Stimulated activated CD8-positive, alpha-beta memory T cell treated with anti-CD3 and anti-CD28 coated beads, Interleukin-15, amount 100 ng/mL, for 1 hour (primary cell): ENCODE data around the gene GRID1.

ENCODE experiments used
- DNase-seq: peaks from one replicate; pipeline ENCODE4 v3.0.0-alpha.2; 2020; ENCODE audit warnings: low read depth

The GRID1 gene

DNA sequence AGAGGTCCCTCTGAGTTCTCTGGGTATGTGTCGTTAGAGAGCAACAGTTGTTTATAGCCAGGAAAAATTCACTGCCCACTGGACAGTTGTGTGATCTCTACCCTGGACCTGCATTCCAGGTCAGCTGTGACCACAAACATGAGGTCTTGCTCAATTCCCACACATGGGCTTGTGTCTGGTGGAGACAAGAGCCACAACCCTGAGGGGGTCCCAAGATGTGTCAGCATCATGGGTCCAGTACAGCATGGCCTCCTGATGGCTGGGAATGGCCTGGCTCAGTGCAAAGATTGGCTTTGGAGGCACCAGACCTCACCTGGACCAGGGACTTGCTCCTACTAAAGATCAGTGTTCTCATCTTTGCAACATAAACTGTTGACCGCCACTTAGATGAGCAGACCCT lies 751.6 kb downstream of the GRID1 start:
- no peak for DNase-seq

DNA sequence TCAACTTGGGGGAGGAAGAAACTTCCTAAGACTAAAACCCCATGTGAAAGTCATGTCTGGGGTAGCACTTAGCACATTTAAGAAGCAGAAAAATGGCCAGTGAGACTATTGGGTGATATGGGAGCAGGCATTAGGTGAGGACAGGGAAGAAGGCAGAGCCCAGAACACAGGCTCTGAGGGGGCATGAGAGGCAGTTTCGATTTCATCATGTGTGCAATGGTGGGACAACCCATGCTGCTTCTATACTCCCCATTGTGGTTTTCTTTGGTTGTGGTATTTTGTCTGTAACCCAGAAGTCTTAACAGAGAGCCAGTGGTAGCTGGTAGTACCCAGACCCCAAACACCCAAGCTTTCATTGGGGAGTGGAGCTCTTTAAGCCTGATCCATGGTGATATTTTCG lies 752.0 kb downstream of the GRID1 start:
- no peak for DNase-seq

DNA sequence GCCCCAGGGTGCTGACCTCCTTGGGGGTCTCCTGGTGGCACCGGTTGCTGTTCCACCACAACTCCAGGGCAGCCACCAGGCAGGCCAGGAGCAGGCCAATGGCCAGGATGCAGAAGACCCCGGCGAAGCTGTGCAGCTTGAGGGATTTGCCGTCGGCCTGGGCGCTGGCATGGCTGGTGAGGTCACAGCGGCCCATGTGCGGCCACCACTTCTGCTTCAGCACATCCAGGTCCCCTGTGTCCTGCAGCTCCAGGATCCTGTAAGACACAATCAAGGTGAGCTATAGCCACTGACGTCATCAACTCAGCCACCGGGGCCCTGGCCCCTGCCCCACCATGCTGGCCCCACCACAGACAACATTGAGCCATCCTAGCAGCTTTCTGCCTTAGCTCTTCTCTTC lies 753.2 kb downstream of the GRID1 start:
- no peak for DNase-seq

DNA sequence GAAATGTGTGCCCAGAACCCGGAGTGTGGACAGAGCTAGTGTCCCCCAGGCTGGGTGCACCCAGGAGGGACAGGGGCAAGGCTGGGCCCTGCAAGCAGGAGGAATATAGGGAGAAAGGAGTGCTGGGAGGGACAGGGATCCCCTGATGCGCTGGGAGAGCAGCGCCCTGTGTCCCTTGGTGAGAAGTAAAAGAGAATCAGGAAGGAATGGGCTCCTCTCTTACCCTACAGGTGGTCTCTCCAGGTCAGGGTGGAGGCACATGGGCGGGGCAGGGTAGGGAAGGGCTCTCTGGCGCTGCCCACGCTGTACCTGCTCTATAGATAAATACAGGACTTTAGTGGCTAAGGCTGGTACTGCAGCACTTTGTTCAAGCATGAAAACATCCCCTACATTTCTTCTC lies 753.8 kb downstream of the GRID1 start:
- DNase-seq, result no peak

DNA sequence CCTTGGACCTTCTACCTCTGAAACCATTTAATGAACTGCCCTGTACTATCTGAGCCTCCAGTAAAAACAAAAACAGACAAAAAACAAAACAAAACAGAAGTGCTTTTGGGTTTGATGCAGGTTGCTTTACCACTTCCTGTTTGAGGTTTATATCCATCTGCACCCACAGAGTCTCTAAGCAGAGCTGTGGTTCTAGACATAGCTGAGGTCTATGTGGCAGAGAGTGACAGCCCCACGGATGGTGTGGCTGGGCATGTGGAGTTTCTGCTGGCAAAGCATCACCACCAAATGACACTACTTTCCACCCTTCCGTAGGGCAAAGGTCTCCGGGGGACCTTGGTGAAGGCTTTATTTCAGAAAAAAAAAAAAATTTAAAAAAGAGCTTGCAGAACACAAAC lies 754.2 kb downstream of the GRID1 start:
- no peak for DNase-seq

DNA sequence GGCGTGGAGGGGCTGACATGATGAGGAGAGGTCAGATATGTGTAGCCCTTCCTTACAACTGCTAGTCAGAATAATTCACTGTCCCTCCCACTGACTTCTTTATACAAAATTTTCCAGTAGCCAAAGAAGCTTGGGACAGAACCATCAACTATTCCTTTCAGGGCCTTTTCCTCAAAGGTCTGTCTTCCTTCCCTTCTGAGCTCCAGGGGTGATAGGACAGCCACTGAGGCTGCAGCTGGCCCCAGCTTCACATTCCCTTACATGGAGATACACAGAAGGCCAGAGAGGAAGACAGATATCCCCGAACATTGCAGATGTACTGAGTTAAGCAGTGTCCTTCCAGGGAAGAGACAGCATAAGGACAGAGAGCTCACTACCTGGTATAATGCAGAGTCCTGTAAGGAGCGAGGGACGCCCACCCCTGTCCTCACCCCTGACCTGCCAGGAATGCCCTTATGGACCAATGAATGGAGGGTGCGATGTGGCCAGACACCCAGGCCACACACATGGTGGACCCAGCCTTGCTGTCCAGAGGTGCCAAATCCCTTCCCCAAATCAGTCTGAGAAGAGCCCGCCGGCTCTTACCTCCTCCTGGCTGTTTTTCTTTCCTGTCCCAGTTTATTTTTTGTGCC lies 754.7 kb downstream of the GRID1 start:
- no peak for DNase-seq

DNA sequence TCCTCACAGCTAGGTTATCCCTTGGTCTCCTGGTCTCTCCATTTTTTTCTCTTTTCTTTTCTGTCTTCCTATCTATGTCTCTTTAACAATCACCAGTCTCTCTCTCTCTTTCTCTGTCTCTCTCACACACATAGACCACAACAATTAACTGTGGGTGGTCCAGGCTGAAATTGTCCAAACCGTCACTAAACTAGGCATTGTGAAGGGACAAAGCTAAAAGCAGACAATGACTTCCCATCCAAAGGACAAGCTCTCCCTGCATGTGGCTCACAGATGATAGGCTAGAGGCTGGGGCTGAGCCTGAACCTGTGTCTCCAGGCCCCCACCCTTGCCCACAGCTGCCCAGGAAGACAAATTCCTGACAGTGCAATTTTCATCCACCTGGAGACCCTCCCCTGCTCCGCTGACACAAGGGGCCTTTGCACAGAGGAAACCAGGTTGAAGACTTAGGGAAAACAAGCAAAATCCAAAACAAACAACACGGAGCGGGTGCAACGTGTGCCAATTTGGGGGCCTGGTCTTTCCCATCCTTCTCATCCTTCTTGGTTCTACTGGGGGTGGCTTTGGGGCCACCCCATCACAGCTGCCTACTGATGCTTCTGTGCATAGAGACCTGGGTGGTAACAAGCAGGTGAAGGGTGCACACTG lies 755.4 kb downstream of the GRID1 start:
- DNase-seq, result no peak

DNA sequence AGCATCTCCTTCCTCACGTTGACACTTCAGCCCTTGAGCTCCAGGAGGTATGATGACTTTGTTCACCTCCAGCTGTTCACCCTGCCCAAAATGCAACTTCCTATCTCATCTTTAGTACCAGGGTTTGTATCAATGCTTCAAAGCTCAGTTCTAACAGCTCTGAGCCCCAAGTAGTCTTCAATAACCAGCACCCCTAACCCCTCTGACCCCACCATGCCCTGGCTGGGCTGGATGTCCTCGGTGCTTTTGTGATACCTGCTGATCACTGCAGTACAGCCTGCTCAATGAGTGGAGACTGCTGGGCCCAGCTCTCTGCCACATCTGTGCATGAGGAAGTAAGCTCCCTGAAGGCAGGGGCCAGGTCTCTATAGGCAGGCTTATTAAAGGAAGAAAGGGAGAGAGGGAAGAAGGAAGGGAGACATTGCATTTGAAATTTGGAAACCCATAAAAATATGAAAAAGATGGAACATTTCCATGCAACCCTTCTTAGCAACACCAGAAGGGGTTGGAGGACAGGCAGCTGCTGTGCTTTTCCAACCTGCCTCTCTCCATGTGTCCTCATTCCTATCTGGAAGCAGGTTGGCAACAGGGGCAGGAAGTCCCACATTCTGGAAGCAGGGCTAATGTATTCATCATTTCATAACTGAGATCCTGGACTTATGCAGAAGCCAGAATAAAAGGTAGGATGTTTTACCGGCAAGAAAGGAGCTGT lies 756.1 kb downstream of the GRID1 start:
- DNase-seq, result no peak

DNA sequence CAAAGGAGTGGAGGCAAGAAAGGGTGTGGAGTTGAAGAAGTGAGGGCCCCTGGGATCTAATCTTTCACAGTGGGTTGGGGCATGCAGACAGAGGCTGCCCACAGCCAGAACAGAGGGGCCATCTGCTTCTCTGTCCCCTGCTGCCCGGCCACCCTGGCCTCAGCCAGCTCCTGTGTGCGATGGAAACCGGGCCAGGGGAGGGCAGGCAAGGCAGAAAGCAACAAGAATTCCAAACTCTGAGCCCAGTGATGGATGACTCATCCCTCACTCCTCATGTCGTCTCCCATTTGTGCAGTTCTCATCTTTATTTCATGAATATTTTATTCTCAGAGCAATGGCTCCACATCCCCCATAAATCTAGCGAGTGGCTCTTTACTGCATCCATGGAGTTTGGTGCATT lies 757.1 kb downstream of the GRID1 start:
- DNase-seq, result no peak

DNA sequence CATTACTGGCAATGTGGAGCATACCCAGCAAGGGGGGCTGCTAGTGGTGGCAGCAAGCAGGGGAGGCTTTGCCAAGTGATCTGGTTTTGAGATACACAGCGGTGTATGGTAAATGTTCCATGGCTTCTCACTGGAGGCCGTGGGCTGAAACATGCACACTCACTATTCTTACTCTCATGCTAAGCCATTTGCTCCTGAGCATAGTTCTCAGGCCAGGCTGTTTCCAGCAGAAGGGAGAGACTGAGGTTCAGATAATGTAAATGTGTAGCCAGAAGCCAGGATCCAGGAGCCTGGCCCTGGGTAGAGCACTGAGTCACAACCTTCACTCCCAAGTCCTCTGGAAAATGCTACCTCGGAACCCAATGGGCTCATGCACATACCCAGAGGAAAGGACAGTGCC lies 757.9 kb downstream of the GRID1 start:
- no peak for DNase-seq

DNA sequence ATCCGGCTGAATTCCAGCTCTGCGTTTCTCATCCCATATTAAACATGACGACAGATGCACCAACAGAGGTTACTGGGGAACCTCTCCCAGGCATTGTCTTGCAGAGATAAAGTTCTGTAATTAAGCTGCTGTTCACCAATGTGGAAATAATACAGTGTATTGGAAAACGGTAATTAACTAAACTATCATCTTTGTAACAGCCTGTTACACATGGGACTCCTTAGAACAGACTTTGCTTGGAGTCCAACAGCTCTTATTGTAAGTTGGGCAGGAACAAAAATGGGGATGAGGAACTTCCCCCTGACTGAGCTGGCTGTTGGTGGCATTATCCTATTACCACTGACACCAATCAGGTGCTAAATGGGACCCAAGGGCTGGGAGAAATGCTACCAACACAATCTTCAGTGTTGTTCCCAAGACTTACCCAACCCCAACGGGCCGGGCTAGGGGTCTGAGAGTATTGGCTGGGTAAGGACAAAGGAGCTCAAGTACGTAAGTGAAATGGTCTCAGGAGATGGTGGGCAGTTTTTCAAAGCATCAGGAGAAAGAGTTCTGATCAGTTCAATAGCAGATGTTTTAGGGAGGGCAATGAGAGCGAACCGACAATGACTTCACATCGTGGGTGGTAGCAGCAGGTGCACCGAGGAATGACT lies 759.4 kb downstream of the GRID1 start:
- DNase-seq, result no peak

DNA sequence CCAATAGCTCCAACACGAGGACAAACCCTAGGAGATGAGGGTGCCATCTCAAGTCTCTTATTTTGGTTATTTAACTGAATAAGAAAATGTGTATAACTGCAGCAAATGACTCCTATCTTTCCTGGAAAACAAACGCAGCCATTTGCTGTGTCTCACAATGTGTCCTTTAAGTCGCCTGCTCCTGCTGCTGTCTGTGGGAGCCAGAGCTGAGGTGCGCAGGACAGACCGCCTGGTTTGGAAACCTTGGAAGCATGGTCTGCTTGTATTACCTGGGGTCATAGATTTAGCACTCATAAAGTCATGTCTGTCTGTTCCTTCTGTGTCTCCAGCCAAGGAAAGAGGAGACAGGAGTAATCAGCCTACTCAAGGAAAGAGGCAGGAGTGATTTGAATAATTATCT lies 760.2 kb downstream of the GRID1 start:
- no peak for DNase-seq

DNA sequence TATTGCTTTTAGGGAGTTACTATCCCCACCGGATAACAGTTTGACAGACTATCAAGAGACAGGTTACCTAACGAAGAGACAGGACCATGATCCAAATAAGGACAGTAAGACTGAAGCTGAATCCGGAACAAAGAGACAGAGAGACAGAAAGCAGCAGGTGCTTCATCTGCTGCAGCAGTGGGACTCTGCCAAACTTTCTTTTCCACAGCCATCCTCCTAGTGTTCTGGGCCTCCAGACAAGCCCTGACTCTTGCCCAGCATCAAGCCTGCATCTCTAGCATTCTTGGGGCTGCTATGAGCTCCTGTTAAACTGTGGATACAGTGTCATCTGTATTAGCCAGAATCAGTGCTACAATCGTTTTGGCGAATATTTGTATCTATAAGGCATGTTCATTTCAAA lies 761.7 kb downstream of the GRID1 start:
- no peak for DNase-seq

DNA sequence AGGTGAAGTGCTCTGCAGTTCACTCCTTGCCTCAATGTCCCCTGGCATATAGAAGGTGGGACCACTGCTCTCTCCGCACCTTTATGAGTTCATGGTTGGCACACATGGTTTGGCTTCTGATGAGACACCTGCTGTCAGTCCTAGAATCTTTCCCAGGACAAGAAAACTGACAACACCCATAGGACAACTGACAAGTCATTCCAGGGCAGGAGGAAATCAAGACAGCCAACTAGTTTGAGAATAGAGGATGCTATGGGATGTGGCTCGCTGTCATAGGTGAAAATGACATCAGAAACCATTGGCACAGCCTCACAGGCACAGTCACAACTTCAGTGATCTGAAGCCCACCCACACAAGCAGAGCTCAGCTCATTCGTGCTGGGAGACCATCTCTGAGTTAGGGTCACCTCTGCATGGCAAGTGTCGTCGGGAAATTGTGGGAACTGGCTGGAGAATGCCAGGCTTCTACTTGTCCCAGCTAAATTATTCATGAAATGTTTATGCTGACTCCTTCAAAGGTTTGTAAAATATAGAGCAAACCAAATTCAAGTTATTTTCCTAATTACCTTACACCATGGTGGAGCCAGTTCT lies 762.4 kb downstream of the GRID1 start:
- DNase-seq, result no peak

DNA sequence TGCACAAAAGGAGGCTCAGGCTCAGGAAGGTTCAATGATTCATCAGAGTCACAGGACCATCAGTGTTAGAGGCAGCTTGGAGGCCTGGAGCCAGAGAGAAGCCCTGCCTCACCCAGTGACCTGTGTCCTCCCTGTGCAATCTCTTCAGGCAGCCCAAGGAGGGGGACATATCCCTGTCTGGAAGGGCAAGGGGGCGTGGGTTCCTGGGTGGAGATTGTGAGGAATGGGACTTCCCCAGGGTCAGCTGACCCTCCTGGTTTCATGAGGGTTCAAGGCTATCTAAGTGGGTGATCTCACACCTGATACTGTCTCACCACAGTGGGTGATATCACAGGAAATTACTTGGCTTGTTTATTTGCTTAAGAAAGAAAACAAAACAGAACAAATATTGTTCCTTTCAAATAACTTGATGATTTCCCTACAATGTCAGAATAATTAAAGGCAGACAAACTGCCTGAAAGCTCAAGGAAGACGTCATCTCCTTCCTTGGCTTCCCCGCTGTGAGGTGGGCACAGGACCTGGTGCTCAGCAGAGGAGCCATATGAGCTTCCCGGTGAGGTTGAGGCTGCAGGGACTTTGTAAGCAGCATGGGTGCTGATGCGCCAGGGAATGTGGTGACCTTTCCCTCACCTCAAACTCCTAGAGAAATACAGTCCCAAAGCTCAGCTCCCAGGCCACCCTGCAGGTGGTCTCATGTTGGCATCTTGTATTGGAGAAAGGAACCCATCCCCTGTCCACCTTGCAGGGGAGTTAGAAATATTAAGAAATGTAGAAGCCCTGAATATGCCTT lies 763.2 kb downstream of the GRID1 start:
- no peak for DNase-seq

DNA sequence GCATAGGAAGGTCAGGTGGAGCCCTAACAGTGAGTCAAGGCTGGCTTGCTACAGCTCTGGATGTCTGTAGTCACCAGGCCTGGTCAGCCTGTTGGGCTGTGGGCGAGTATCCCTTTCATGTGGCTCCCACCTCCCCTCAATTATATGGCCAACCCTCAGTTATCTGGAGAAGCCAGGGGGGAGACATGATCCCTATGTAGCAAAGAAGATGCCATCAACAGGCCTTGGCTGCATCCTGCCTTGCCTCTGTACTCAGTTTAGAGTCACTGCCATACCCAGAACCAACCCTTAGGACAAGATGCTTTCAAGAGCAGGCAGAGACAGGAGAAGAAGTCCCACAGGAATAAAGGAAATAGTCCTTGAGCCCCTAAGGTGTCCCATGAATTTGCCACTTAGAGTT lies 763.9 kb downstream of the GRID1 start:
- DNase-seq, result no peak

DNA sequence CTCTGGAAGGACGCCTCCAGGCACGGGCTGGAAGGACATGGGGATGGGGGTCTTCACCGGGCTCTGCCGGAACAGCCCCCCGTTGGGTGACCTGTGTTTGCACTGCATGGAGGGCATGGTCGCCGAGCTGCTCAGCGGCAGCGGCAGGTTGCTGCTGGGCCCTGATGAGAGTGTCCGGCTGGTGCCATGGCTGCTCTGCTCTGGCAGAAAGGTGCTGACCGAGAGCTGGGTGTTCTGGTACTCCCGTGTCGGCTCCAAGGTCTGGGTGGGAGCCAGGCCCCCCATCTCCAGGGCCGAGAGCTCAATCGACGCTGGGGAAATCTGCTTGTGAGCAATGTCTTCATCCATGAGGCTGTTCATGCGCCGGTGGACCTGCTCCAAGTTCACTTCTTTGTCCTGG lies 764.3 kb downstream of the GRID1 start:
- DNase-seq, result no peak

DNA sequence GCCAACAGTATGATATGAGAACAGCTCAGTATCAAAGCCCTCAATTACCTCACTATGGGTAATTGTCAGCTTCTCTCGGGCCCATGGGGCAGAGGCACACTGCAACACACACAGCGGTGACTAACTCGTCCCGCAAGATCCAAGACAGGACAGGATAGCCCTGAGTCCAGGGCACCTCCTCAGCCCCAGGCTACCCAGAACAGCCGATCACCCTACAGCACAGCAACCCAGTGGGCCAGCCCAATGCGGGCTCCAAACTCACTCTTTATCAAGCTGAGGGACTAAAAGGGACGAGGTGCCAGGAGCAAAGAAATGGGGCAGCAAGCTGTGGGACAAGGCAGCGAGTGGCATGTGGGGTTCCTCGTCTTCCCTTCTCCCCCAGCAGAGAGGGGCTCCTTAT lies 765.1 kb downstream of the GRID1 start:
- DNase-seq, result no peak

DNA sequence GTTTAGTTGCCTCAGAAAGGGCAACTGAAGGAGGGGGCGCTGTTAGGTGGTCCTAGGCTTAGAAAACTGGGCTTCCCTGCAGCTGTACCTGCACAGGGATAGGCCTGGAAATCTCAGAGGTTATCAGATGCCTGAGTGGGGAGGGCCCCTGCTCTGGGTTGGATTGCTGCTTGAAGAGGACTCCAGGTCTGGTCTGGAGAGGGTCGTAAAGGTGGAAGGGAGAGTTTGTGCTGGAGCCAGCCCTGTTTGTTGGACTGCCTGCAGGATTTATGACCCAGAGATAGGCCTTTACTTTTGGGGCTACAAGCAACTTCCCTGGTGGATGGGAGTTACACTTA lies 765.9 kb downstream of the GRID1 start:
- no peak for DNase-seq

DNA sequence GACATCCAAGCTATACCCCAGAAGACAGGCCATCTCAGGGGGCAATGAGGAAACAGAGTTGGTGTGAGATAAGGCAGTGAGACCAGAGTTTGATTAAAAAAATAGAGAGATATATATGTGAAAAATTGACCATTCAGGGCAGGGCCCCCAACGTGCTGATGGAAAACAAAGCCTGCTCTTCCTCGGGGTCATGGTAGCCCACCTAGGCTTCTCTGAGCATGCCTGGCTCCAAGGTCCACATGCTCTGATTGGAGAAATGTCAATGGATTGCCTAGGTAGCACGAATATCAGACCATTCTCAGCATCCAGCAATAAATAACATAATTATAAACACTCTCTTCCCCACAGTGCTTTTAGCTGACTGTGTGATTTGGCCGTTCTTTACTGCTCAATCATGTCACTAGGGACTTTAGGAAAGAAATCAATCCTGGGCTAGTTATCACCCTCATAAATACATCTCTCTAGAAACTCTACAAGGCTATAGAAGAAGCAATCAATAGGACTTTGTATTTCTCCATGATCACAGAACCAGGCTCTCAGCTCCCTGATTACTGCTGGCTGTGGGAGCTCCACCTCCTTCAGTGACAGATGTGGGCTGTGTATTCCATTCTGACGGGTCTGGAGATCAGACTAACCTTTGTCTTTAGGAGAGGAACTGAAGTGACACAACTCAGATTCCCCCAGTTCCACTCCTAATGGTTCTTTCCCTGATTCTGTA lies 766.4 kb downstream of the GRID1 start:
- DNase-seq, result no peak

DNA sequence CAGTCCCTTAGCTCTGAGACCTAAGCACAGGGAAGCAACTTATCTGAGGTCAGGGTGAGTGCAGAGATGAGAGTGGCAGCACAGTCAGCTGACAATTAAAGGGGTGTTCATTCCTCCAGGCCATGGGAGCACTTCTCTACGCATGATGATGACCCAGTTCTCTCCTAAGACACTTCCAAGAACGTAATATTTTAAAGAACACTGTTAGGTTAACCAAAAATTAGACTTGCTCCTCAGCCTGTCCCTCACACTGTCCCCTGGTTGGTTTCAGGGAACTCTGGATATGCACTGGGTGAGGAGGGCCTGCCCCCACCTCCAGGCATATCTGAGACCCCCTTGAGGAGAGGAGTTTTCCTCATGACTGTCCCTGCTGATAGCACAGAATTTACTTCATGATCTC lies 767.5 kb downstream of the GRID1 start:
- DNase-seq, result no peak
